Rectal smooth muscle tissue (tissue), 1 donor: ENCODE data around the gene KIF18B.

ENCODE experiments used
- H3K27ac ChIP-seq: one replicate; pipeline ENCODE4 v1.7.0; 2013; ENCODE audit warnings: low read depth, low read length, inconsistent platforms
- H3K27me3 ChIP-seq: one replicate; pipeline ENCODE4 v1.7.0; 2013; ENCODE audit warnings: low read length; ENCODE audit not compliant: control insufficient read depth, insufficient read depth
- H3K36me3 ChIP-seq: one replicate; pipeline ENCODE4 v1.7.0; 2013; ENCODE audit warnings: low read length; ENCODE audit not compliant: control insufficient read depth, insufficient read depth
- H3K4me1 ChIP-seq: one replicate; pipeline ENCODE4 v1.7.0; 2013; ENCODE audit warnings: low read length; ENCODE audit not compliant: control insufficient read depth, insufficient read depth
- H3K4me3 ChIP-seq: one replicate; pipeline ENCODE4 v1.7.0; 2013; ENCODE audit warnings: low read length
- H3K9ac ChIP-seq: one replicate; pipeline ENCODE4 v1.7.0; 2013; ENCODE audit warnings: low read length

Gene KIF18B

GRCh38 chr17:44941712-44942331 is 5.8 kb downstream of the KIF18B start:
- H3K27ac ChIP-seq, result no peak overlapping the region
- H3K9ac ChIP-seq, result no peak overlapping the region
- H3K36me3 ChIP-seq, result no peaks in the 10 kb centered on the region
- H3K27me3 ChIP-seq, result no peaks in the 10 kb centered on the region
- H3K4me1 ChIP-seq, result no peaks in the 10 kb centered on the region
- no peak overlapping the region for H3K4me3 ChIP-seq

- Histone ChIP-seq H3K4me3 (no peak overlapping the region), H3K36me3 (no peaks in the 10 kb centered on the region), H3K4me1 (no peaks in the 10 kb centered on the region), H3K9ac (no peak overlapping the region), H3K27me3 (no peaks in the 10 kb centered on the region), H3K27ac (no peak overlapping the region)
These were observed 6.8 kb downstream of the KIF18B start for GRCh38 chr17:44940768-44941167.

- Histone ChIP-seq H3K4me1 (no peaks in the 10 kb centered on the region), H3K27me3 (no peaks in the 10 kb centered on the region), H3K4me3 (no peak overlapping the region), H3K9ac (no peak overlapping the region), H3K27ac (no peak overlapping the region), H3K36me3 (no peaks in the 10 kb centered on the region)
These were observed 7.3 kb downstream of the KIF18B start for GRCh38 chr17:44940317-44940716.

- Histone ChIP-seq H3K27ac (no peak overlapping the region), H3K4me1 (no peaks in the 10 kb centered on the region), H3K9ac (no peak overlapping the region), H3K4me3 (no peak overlapping the region), H3K27me3 (peaks cover 2% of the 10 kb centered on the region), H3K36me3 (no peaks in the 10 kb centered on the region)
These were observed 12.5 kb downstream of the KIF18B start for GRCh38 chr17:44935116-44935515.

GRCh38 chr17:44934745-44935105 is 12.8 kb downstream of the KIF18B start:
- Histone ChIP-seq H3K36me3 (no peaks in the 10 kb centered on the region), H3K9ac (no peak overlapping the region), H3K27ac (no peak overlapping the region)

GRCh38 chr17:44933824-44934744 is 13.5 kb downstream of the KIF18B start:
- no peaks in the 10 kb centered on the region for H3K36me3 ChIP-seq
- H3K9ac ChIP-seq, result no peak overlapping the region
- peaks cover 2% of the 10 kb centered on the region for H3K27me3 ChIP-seq
- H3K27ac ChIP-seq, result no peak overlapping the region
- no peak overlapping the region for H3K4me3 ChIP-seq
- no peaks in the 10 kb centered on the region for H3K4me1 ChIP-seq

More at GRCh38 chr17:44934745-44935105, 12.8 kb downstream of the KIF18B start:
- Histone ChIP-seq H3K4me3 (no peak overlapping the region), H3K4me1 (no peaks in the 10 kb centered on the region), H3K27me3 (peaks cover 2% of the 10 kb centered on the region)

- H3K27me3 ChIP-seq, result peaks cover 2% of the 10 kb centered on the region
These were observed 14.8 kb downstream of the KIF18B start for GRCh38 chr17:44932787-44933097.

GRCh38 chr17:44932096-44932786 is 15.3 kb downstream of the KIF18B start:
- Histone ChIP-seq H3K4me1 (no peaks in the 10 kb centered on the region), H3K4me3 (no peak overlapping the region), H3K9ac (no peak overlapping the region), H3K27ac (no peak overlapping the region), H3K36me3 (no peaks in the 10 kb centered on the region), H3K27me3 (peaks cover 2% of the 10 kb centered on the region)

More at GRCh38 chr17:44932787-44933097, 14.8 kb downstream of the KIF18B start:
- no peaks in the 10 kb centered on the region for H3K4me1 ChIP-seq
- no peaks in the 10 kb centered on the region for H3K36me3 ChIP-seq
- H3K9ac ChIP-seq, result no peak overlapping the region
- no peak overlapping the region for H3K27ac ChIP-seq
- no peak overlapping the region for H3K4me3 ChIP-seq

GRCh38 chr17:44931376-44931775 is 16.2 kb downstream of the KIF18B start:
- H3K4me3 ChIP-seq, result no peak overlapping the region
- no peak overlapping the region for H3K27ac ChIP-seq
- H3K27me3 ChIP-seq, result peaks cover 2% of the 10 kb centered on the region
- H3K4me1 ChIP-seq, result no peaks in the 10 kb centered on the region
- H3K36me3 ChIP-seq, result no peaks in the 10 kb centered on the region
- no peak overlapping the region for H3K9ac ChIP-seq

- Histone ChIP-seq H3K36me3 (no peaks in the 10 kb centered on the region), H3K4me3 (no peak overlapping the region), H3K27ac (no peak overlapping the region), H3K4me1 (no peaks in the 10 kb centered on the region), H3K27me3 (peaks cover 2% of the 10 kb centered on the region), H3K9ac (no peak overlapping the region)
These were observed 16.9 kb downstream of the KIF18B start for GRCh38 chr17:44930667-44931066.

- Histone ChIP-seq H3K36me3 (no peaks in the 10 kb centered on the region), H3K27me3 (peaks cover 2% of the 10 kb centered on the region), H3K4me3 (no peak overlapping the region), H3K9ac (no peak overlapping the region), H3K27ac (no peak overlapping the region), H3K4me1 (no peaks in the 10 kb centered on the region)
These were observed 18.4 kb downstream of the KIF18B start for GRCh38 chr17:44928950-44929720.

GRCh38 chr17:44928136-44928535 is 19.4 kb downstream of the KIF18B start:
- Histone ChIP-seq H3K27me3 (peaks cover 2% of the 10 kb centered on the region), H3K27ac (no peak overlapping the region), H3K36me3 (no peaks in the 10 kb centered on the region), H3K9ac (no peak overlapping the region), H3K4me1 (no peaks in the 10 kb centered on the region), H3K4me3 (no peak overlapping the region)
